Lung (tissue), 12 donors: Measurements from ENCODE around the gene ATP2B2. TPM values are rescaled to one million over a fixed set of nuclear protein-coding genes. Genes with fewer than 3 reads are reported as not detected.
"Not testable (repeated sequence)": the region's sequence is repeated elsewhere in the genome, so short reads cannot be mapped to it uniquely, and the experiment has no call there.

Source experiments
- ATAC-seq: fragments of 200-7000 bp; cut with Tn5 transposase; one replicate; pipeline ENCODE4 v1.9.1; 2020; ENCODE audit warnings: moderate number of reproducible peaks; ENCODE audit not compliant: insufficient read depth, low FRiP score
- DNase-seq, 3 donors: peaks; one replicate each; pipeline ENCODE4 v3.0.0-alpha.2; 2013 to 2017
- H3K27ac ChIP-seq, 2 donors: one replicate each; pipeline ENCODE4 v1.5.1; 2013; ENCODE audit warnings: mild to moderate bottlenecking in 2 of 2, moderate library complexity in 2 of 2, control low read depth in 1 of 2, inconsistent platforms in 1 of 2, low read depth in 1 of 2, low read length in 1 of 2
- H3K27me3 ChIP-seq, 3 donors: one replicate each; pipeline ENCODE4 v1.5.1; 2013; ENCODE audit warnings: low read length in 2 of 3; ENCODE audit not compliant: control insufficient read depth in 3 of 3, insufficient read depth in 3 of 3
- H3K36me3 ChIP-seq, 4 donors: one replicate each; pipeline ENCODE4 v1.5.1; 2013; ENCODE audit warnings: low read length in 4 of 4, mild to moderate bottlenecking in 1 of 4, moderate library complexity in 1 of 4; ENCODE audit not compliant: control insufficient read depth in 4 of 4, insufficient read depth in 4 of 4
- H3K4me1 ChIP-seq, 5 donors: one replicate each; pipeline ENCODE4 v1.5.1; 2013; ENCODE audit warnings: low read length in 5 of 5, mild to moderate bottlenecking in 2 of 5, moderate library complexity in 1 of 5; ENCODE audit not compliant: control insufficient read depth in 5 of 5, insufficient read depth in 5 of 5
- H3K4me3 ChIP-seq: one replicate; pipeline ENCODE4 v1.5.1; 2013; ENCODE audit warnings: mild to moderate bottlenecking, control low read depth, moderate library complexity
- H3K9ac ChIP-seq, 2 donors: one replicate each; pipeline ENCODE4 v1.5.1; 2013; ENCODE audit warnings: low read length in 2 of 2, control low read depth in 1 of 2; ENCODE audit not compliant: insufficient read depth in 1 of 2
- H3K9me3 ChIP-seq, 4 donors: one replicate each; pipeline ENCODE4 v1.5.1; 2013; ENCODE audit warnings: low read length in 3 of 4, mild to moderate bottlenecking in 1 of 4, moderate library complexity in 1 of 4; ENCODE audit not compliant: control insufficient read depth in 4 of 4, insufficient read depth in 3 of 4
- WGBS, 2 donors: extraction: QIAGEN DNeasy Blood & Tissue Kit; methylation state at CpG; one replicate each; pipeline ENCODE4 v1.1.7; 2013; 5-methylcytosine and 5-hydroxymethylcytosine counted together
- polyA plus RNA-seq, 2 donors: library from polyadenylated mRNA; stranded (reverse); fragments of 200-250 nt; gene quantifications; one replicate each; pipeline ENCODE4 v1.2.1, GENCODE V29; 2013
- total RNA-seq, 2 donors: library from RNA; depleted of rRNA in 1 of 2; stranded (reverse); fragments of >200 nt in 1 of 2; gene quantifications; one replicate each; pipeline ENCODE4 v1.2.1, GENCODE V29; 2014 to 2021
- TF ChIP-seq, protein P1 (sequence below): IDR thresholded peaks from 2 replicates; pipeline ENCODE4 v1.5.1; 2012; ENCODE audit warnings: mild to moderate bottlenecking; ENCODE audit errors: control extremely low read depth, extremely low read depth
- donor health status: control.
- donor health status: control.
- donor health status: Bipolar disorder and iron deficiency.
- donor health status: healthy.
- donor health status: DM: yes; HTN: yes; CAD: no.

ATP2B2 gene
- total and polyA plus RNA-seq, 4 donors, result 0.06 TPM; not detected in 3

DNA sequence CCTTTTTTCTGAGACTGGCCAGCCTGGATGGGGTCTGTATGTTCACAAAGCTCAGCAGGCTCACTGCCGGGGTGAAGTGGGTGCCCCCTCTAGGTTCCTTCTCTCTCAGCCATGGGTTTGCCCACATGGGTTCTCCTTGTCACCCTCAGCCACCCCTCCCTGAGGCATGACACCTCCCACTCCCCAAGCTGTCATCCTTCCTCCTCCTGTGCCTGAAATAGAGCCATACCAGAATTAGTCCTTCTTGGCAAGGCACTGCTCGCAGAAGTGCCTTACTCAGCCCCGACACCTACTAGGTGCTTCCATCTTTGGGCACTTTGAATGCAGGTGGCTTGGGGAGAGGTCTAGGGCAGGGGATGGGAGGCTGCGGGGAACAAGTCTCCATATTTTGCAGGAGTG lies 121.5 kb downstream of the ATP2B2 start:
- no peak for ATAC-seq
- WGBS, 2 donors, result 90 to 91% methylated on average over 4 of the region's 4 CpGs
- H3K27me3 ChIP-seq, result no peaks in the 10 kb centered on the region
- H3K9ac ChIP-seq, result no peak overlapping the region
- DNase-seq, result no peak
- no peak overlapping the region for H3K4me3 ChIP-seq
- H3K36me3 ChIP-seq, result no peaks in the 10 kb centered on the region
- H3K27ac ChIP-seq, result no peak overlapping the region
- TF ChIP-seq, protein P1, sequence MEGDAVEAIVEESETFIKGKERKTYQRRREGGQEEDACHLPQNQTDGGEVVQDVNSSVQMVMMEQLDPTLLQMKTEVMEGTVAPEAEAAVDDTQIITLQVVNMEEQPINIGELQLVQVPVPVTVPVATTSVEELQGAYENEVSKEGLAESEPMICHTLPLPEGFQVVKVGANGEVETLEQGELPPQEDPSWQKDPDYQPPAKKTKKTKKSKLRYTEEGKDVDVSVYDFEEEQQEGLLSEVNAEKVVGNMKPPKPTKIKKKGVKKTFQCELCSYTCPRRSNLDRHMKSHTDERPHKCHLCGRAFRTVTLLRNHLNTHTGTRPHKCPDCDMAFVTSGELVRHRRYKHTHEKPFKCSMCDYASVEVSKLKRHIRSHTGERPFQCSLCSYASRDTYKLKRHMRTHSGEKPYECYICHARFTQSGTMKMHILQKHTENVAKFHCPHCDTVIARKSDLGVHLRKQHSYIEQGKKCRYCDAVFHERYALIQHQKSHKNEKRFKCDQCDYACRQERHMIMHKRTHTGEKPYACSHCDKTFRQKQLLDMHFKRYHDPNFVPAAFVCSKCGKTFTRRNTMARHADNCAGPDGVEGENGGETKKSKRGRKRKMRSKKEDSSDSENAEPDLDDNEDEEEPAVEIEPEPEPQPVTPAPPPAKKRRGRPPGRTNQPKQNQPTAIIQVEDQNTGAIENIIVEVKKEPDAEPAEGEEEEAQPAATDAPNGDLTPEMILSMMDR, result no peak
- H3K9me3 ChIP-seq, result peaks cover 0 to 21% (median 16%) of the 10 kb centered on the region in 4 donors
- H3K4me1 ChIP-seq, result no peaks in the 10 kb centered on the region

DNA sequence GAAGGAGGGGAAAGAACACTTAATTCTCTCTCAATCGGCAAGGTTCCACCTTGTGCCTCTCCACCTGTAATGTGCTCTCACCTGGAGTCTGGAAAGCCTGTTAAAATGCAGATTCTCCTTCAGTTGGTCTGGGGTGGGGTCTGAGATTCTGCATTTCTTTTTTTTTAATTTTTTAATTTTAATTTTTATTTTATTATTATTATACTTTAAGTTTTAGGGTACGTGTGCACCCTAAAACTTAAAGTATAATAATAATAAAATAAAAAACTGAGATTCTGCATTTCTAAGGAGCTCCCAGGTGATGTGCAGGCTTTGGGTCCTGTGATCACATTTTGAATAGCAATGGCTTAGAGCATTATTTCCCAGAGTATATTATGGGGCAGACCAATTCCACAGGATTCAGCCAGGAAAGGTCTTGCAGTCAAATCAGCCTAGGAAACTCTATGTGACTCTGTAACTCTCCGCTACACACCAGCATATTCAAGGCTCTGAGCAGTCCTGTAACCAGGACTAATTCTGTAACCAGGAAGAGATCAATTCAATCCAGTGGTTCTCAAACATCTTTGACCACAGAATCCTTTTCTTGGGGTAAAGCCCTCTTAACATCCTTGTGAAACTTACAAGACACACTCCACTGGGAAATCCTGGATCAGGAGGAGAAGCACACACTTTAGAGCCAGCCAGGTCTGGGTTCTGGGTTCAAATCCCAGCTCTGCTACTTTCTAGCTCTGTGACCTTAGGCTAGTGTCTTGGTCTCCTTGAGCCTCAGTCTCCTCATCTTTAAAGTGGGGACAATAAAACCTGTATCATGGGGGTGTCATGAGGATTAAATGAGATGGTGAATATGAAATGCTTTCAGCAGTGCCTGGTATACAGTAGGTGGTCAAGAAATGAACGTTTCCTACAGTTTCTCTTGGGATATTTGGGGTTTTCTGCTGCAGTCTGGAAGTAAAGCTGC lies 122.2 kb downstream of the ATP2B2 start:
- no peaks in the 10 kb centered on the region for H3K4me1 ChIP-seq
- ATAC-seq, result no peak
- TF ChIP-seq, protein P1, result no peak
- H3K9ac ChIP-seq, result no peak overlapping the region
- H3K36me3 ChIP-seq, result no peaks in the 10 kb centered on the region
- 72 to 83% methylated on average over 4 of the region's 4 CpGs for WGBS, 2 donors
- H3K4me3 ChIP-seq, result no peak overlapping the region
- no peaks in the 10 kb centered on the region for H3K27me3 ChIP-seq
- no peak for DNase-seq
- H3K27ac ChIP-seq, result no peak overlapping the region
- H3K9me3 ChIP-seq, result peaks cover 0 to 15% (median 13%) of the 10 kb centered on the region in 4 donors

DNA sequence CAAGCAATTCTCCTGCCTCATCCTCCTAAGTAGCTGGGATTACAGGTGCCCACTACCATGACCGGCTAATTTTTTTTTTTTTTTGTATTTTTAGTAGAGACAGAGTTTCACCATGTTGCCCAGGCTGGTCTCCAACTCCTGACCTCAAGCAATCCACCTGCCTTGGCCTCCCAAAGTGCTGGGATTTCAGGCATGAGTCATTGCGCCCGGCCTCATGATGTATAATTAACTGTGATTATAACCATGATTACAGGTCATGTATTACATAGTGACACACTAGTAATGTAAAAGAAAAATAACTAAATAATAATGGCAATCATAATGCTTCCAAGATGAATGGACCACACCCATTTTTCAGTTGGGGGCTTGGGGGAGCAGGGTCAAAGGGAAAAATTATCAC lies 122.9 kb downstream of the ATP2B2 start:
- not testable (repeated sequence) for H3K36me3 ChIP-seq, DNase-seq, H3K9me3 ChIP-seq, H3K27me3 ChIP-seq, H3K4me1 ChIP-seq, H3K4me3 ChIP-seq, H3K9ac ChIP-seq, ATAC-seq, H3K27ac ChIP-seq
- WGBS, 2 donors, result 89 to 94% methylated on average over 3 of the region's 3 CpGs

DNA sequence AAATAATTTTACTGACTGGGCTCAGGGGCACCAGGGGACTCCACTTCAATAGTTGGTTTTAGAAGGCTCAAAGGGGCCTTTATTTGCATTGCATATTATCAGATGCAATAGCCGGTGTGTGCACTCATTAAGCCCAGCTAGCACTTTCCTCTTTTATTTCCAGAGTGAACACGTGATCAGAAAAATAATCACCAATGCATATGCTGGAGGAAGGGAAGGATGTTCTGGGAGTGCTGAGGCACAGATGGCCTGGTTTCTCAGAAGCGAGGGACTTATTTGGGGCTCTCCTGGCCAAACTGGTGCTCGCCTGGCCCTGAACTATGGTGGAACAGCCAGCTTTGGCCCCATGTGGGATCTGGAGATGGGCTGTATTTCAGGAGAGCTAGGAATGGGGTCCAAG lies 124.0 kb downstream of the ATP2B2 start:
- Histone ChIP-seq H3K4me3 (no peak overlapping the region), H3K27ac (no peak overlapping the region), H3K4me1 (peaks cover 0 to 7% (median 0%) of the 10 kb centered on the region in 5 donors), H3K9ac (no peak overlapping the region), H3K27me3 (no peaks in the 10 kb centered on the region), H3K36me3 (no peaks in the 10 kb centered on the region), H3K9me3 (peaks cover 0 to 3% (median 0%) of the 10 kb centered on the region in 4 donors)
- 70 to 78% methylated on average over 4 of the region's 4 CpGs for WGBS, 2 donors
- TF ChIP-seq, protein P1, result no peak
- DNase-seq (no peak), ATAC-seq (no peak)
